ENCODE measurements around the gene SEPTIN5. TPM values are rescaled to one million over a fixed set of nuclear protein-coding genes. Genes with fewer than 3 reads are reported as not detected.

Gene SEPTIN5
- polyA plus RNA-seq, 2 of the 4 experiments (the other 2 are of a cell fraction), result 4.6 to 12.6 TPM

DNA sequence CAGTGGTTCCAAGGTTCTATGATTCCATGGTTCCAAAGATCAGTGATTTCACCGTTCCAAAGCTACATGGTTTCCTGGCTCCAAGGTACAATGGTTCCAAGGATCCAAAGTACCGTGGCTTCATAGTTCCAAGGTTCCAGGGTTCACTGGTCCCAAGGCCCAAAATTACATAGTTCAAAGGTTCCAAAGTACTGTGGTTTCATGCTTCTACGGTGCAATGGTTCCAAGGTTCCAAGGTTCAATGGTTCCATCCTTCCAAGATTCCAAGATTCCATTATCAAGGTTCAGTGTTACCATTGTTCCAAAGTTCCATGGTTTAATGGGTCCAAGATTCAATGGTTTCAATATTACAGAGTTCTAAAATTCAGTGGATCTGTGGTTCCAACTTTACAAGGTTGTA, 43.0 kb upstream of the SEPTIN5 start:
- H3K4me1 ChIP-seq, result no peaks in the 10 kb centered on the region
- no peak overlapping the region for H3K27ac ChIP-seq
- no peak for DNase-seq (ENCODE audit: low read depth in 1 of 2, low spot score in 1 of 2)
- TF ChIP-seq GATA3 (IDR thresholded peaks at IDR 0.05; ENCODE audit: borderline replicate concordance) (no peak), SMC3 (IDR thresholded peaks at IDR 0.05) (no peak), HOXB5 (CRISPR knock-in tag; IDR thresholded peaks at IDR 0.05) (no peak), RARB (CRISPR knock-in tag; IDR thresholded peaks at IDR 0.05) (no peak), EP300 (IDR thresholded peaks at IDR 0.05) (no peak), MAFK (IDR thresholded peaks at IDR 0.05; ENCODE audit: partially characterized antibody) (no peak), PBX3 (IDR thresholded peaks at IDR 0.05) (no peak), ZFP36 (IDR thresholded peaks at IDR 0.05; ENCODE audit: borderline replicate concordance, partially characterized antibody) (no peak), SREBF2 (IDR thresholded peaks at IDR 0.05) (no peak), CBX2 (IDR thresholded peaks at IDR 0.05; ENCODE audit: borderline replicate concordance, low read depth) (no peak)
- no peak overlapping the region for H3K4me2 ChIP-seq
- 40% methylated on average over 3 of the region's 3 CpGs for WGBS (ENCODE audit: missing lambda C conversion rate)
- no peak overlapping the region for H3K4me3 ChIP-seq
- H3K9me3 ChIP-seq, result no peaks in the 10 kb centered on the region; the same call in 2 of the 3 replicates
- ATAC-seq, result no peak
- CTCF ChIA-PET, result no interaction called here
- FAIRE-seq, result no peak
- POLR2A ChIA-PET, result no interaction called here

- WGBS (ENCODE audit: missing lambda C conversion rate), result 53% methylated on average over 9 of the region's 9 CpGs
- FAIRE-seq, result no peak
- ChIA-PET CTCF (no interaction called here), POLR2A (interaction anchor here (0.7 kb wide), 1 partner anchor 15 kb away, joined by 4 read pairs; no protein-coding TSS in a partner anchor)
- H3K4me3 ChIP-seq, result no peak overlapping the region
- H3K4me1 ChIP-seq, result no peaks in the 10 kb centered on the region
- TF ChIP-seq MAZ (IDR thresholded peaks at IDR 0.05; ENCODE audit: borderline replicate concordance, low read depth, low read length) (no peak), ZFP36 (IDR thresholded peaks at IDR 0.05; ENCODE audit: borderline replicate concordance, partially characterized antibody) (no peak), ESRRA (IDR thresholded peaks at IDR 0.05; ENCODE audit: borderline replicate concordance, low read length) (no peak), TFCP2L1 (CRISPR knock-in tag; IDR thresholded peaks at IDR 0.05) (no peak), HOXB5 (CRISPR knock-in tag; IDR thresholded peaks at IDR 0.05) (no peak), RARB (CRISPR knock-in tag; IDR thresholded peaks at IDR 0.05) (no peak), SREBF2 (IDR thresholded peaks at IDR 0.05) (no peak), MAX (IDR thresholded peaks at IDR 0.05) (no peak), PHF8 (IDR thresholded peaks at IDR 0.05; ENCODE audit: borderline replicate concordance, low read depth) (no peak), CHD4 (IDR thresholded peaks at IDR 0.05; ENCODE audit: borderline replicate concordance) (no peak), GATA3 (IDR thresholded peaks at IDR 0.05; ENCODE audit: borderline replicate concordance) (no peak), HOXA7 (CRISPR knock-in tag; IDR thresholded peaks at IDR 0.05) (no peak), RCOR1 (IDR thresholded peaks at IDR 0.05; ENCODE audit: low read depth, low read length) (no peak), ZC3H11A (IDR thresholded peaks at IDR 0.05) (no peak), MYC (IDR thresholded peaks at IDR 0.05; ENCODE audit: borderline replicate concordance, low read length) (no peak), CEBPB (IDR thresholded peaks at IDR 0.05) (no peak), USF2 (IDR thresholded peaks at IDR 0.05) (no peak)
- TF ChIP-seq, protein P1, sequence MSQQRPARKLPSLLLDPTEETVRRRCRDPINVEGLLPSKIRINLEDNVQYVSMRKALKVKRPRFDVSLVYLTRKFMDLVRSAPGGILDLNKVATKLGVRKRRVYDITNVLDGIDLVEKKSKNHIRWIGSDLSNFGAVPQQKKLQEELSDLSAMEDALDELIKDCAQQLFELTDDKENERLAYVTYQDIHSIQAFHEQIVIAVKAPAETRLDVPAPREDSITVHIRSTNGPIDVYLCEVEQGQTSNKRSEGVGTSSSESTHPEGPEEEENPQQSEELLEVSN (IDR thresholded peaks at IDR 0.05; ENCODE audit: borderline replicate concordance, low read depth), result no peak
- ATAC-seq, result no peak
- H3K27ac ChIP-seq, result no peak overlapping the region
- DNase-seq (ENCODE audit: low read depth in 1 of 2, low spot score in 1 of 2), result no peak
- no peak overlapping the region for H3K4me2 ChIP-seq
- no peaks in the 10 kb centered on the region; the same call in 2 of the 3 replicates for H3K9me3 ChIP-seq
These were observed 42.1 kb upstream of the SEPTIN5 start for GRCh38 chr22:19672054-19672776.

Measured in A549 (cell line).